Hematopoietic multipotent progenitor cell treated with erythropoietin and hydrocortisone succinate and interleukin-3 and kit ligand, for 4 days (in vitro differentiated cells): ENCODE data around the gene UBE2E2.

ENCODE experiments used
- DNase-seq: peaks from one replicate; pipeline ENCODE4 v3.0.0-alpha.2; 2015

UBE2E2 gene

GRCh38 chr3:23640471-23641146, 437.5 kb downstream of the UBE2E2 start:
- no peak for DNase-seq
